ENCODE results near the gene PPFIA1. TPM values are rescaled to one million over a fixed set of nuclear protein-coding genes. Genes with fewer than 3 reads are reported as not detected.

The PPFIA1 gene
- total and polyA plus RNA-seq, 2 of the 13 experiments (the other 11 are each of a cell fraction or from before 2014, with no cell fraction given): 29.9 to 45.2 TPM

- intact Hi-C loops (cut with micrococcal nuclease; ENCODE audit: unreplicated experiment): no loop called here
- Histone ChIP-seq H2AFZ (ENCODE audit: low read length) (no peak overlapping the region), H4K20me1 (ENCODE audit: insufficient read depth, low read length) (no peaks in the 10 kb centered on the region), H3K4me1 (ENCODE audit: insufficient read depth, low read length) (peaks cover 29% of the 10 kb centered on the region), H3K9me3 (ENCODE audit: low read length) (no peaks in the 10 kb centered on the region), H3K4me3 (replicated peaks in 1 of 3; ENCODE audit: insufficient read depth in 1 of 3, low read depth in 2 of 3, low read length in 3 of 3) (no peak overlapping the region), H3K9ac (ENCODE audit: insufficient read depth, low read depth, low read length) (no peak overlapping the region), H3K27ac (ENCODE audit: extremely low read length, insufficient read depth, low read length) (no peak overlapping the region), H3K36me3 (replicated peaks in 1 of 2; ENCODE audit: control insufficient read depth in 1 of 2, insufficient read depth in 2 of 2, low read length in 2 of 2) (no peaks in the 10 kb centered on the region), H3K27me3 (ENCODE audit: control insufficient read depth in 1 of 2, insufficient read depth in 2 of 2, low read length in 2 of 2) (peaks cover 5 to 21% of the 10 kb centered on the region in 2 experiments), H3K79me2 (ENCODE audit: insufficient read depth, low read length) (no peaks in the 10 kb centered on the region), H3K4me2 (ENCODE audit: low read depth, low read length) (no peak overlapping the region)
- no TSS peak for BruUV-seq (replicated peaks)
- TF ChIP-seq ZFAT (CRISPR knock-in tag; conservative IDR thresholded peaks at IDR 0.05) (no peak), STAG1 (CRISPR knock-in tag; IDR thresholded peaks at IDR 0.05) (peak; percentile 43), ZNF3 (CRISPR knock-in tag; IDR thresholded peaks at IDR 0.05) (no peak), SMC3 (IDR thresholded peaks at IDR 0.05; ENCODE audit: low read length) (peak; percentile 42; the same call in 1 of the 2 replicates), CTCF (CRISPR knock-in tag; IDR thresholded peaks at IDR 0.05) (peak; percentile 65), MAFK (conservative IDR thresholded peaks at IDR 0.05 in 1 of 2, IDR thresholded peaks at IDR 0.05 in 1 of 2; ENCODE audit: low read length in 2 of 2) (no peak)
- DNase-seq (ENCODE audit: low spot score) (no peak), ATAC-seq (peak; percentile 73), FAIRE-seq (peak; percentile 12)
- in situ Hi-C loops (cut with HindIII; ENCODE audit: extremely low pct_ligation_motif_present, low pct_unique_long_range_greater_than_20kb): no loop called here
- ChIA-PET POLR2A (no interaction called here), CTCF (ENCODE audit: low intra/inter-chr PET ratio, low total read pairs) (no interaction called here)
- WGBS (ENCODE audit: low lambda C conversion rate): 36% methylated on average over 8 of the region's 9 CpGs
These were observed 43.5 kb upstream of the PPFIA1 start for GRCh38 chr11:70226967-70227366.

GRCh38 chr11:70229737-70230136 is 40.8 kb upstream of the PPFIA1 start:
- Histone ChIP-seq H3K9me3 (ENCODE audit: low read length) (no peaks in the 10 kb centered on the region), H3K27me3 (ENCODE audit: control insufficient read depth in 1 of 2, insufficient read depth in 2 of 2, low read length in 2 of 2) (peaks cover 9 to 28% of the 10 kb centered on the region in 2 experiments), H3K4me2 (ENCODE audit: low read depth, low read length) (no peak overlapping the region), H3K9ac (ENCODE audit: insufficient read depth, low read depth, low read length) (no peak overlapping the region), H3K27ac (ENCODE audit: extremely low read length, insufficient read depth, low read length) (no peak overlapping the region), H3K4me3 (replicated peaks in 1 of 3; ENCODE audit: insufficient read depth in 1 of 3, low read depth in 2 of 3, low read length in 3 of 3) (no peak overlapping the region), H3K36me3 (replicated peaks in 1 of 2; ENCODE audit: control insufficient read depth in 1 of 2, insufficient read depth in 2 of 2, low read length in 2 of 2) (no peaks in the 10 kb centered on the region), H2AFZ (ENCODE audit: low read length) (no peak overlapping the region), H3K79me2 (ENCODE audit: insufficient read depth, low read length) (no peaks in the 10 kb centered on the region), H4K20me1 (ENCODE audit: insufficient read depth, low read length) (no peaks in the 10 kb centered on the region), H3K4me1 (ENCODE audit: insufficient read depth, low read length) (peaks cover 22% of the 10 kb centered on the region)
- 54% methylated on average over 10 of the region's 10 CpGs for WGBS (ENCODE audit: low lambda C conversion rate)
- ChIA-PET POLR2A (no interaction called here), CTCF (ENCODE audit: low intra/inter-chr PET ratio, low total read pairs) (no interaction called here)
- FAIRE-seq: no peak
- intact Hi-C loops (cut with micrococcal nuclease; ENCODE audit: unreplicated experiment): no loop called here
- no peak for DNase-seq (ENCODE audit: low spot score)
- BruUV-seq (replicated peaks): no TSS peak
- in situ Hi-C loops (cut with HindIII; ENCODE audit: extremely low pct_ligation_motif_present, low pct_unique_long_range_greater_than_20kb): no loop called here
- ATAC-seq: no peak
- TF ChIP-seq ZNF33A (CRISPR knock-in tag; IDR thresholded peaks at IDR 0.05; ENCODE audit: borderline replicate concordance) (no peak), XBP1 (CRISPR knock-in tag; IDR thresholded peaks at IDR 0.05) (no peak), ZNF567 (CRISPR knock-in tag; IDR thresholded peaks at IDR 0.05; ENCODE audit: borderline replicate concordance) (no peak), ZNF101 (CRISPR knock-in tag; IDR thresholded peaks at IDR 0.05; ENCODE audit: borderline replicate concordance, low read depth) (no peak), RNF219 (CRISPR knock-in tag; IDR thresholded peaks at IDR 0.05) (no peak), MXD4 (CRISPR knock-in tag; IDR thresholded peaks at IDR 0.05) (no peak), ZNF784 (CRISPR knock-in tag; IDR thresholded peaks at IDR 0.05; ENCODE audit: borderline replicate concordance) (no peak), ATF2 (CRISPR knock-in tag; IDR thresholded peaks at IDR 0.05) (no peak)

All from HepG2 (cell line).